Activated CD4-positive, alpha-beta T cell treated with anti-CD3 and anti-CD28 coated beads, Interleukin-2, Interleukin-4, amounts not matched to agents 100 ng/mL and 50 ng/mL, durations not matched to agents 16 hours and 8 hours (primary cell): ENCODE results near the gene TSPAN3.

Experiments
- DNase-seq: peaks from one replicate; pipeline ENCODE4 v3.0.0-alpha.2; 2020; ENCODE audit warnings: low spot score

Gene TSPAN3

GRCh38 chr15:77033729-77034671 lies 36.9 kb downstream of the TSPAN3 start:
- DNase-seq, result no peak

- DNase-seq, result no peak
Measured at GRCh38 chr15:77033417-77033728, 37.5 kb downstream of the TSPAN3 start.

GRCh38 chr15:77032647-77033416 lies 38.1 kb downstream of the TSPAN3 start:
- no peak for DNase-seq

GRCh38 chr15:77032052-77032646 lies 38.8 kb downstream of the TSPAN3 start:
- no peak for DNase-seq

- DNase-seq, result no peak
Measured at GRCh38 chr15:77031376-77032050, 39.4 kb downstream of the TSPAN3 start.

GRCh38 chr15:77030928-77031375 lies 40.0 kb downstream of the TSPAN3 start:
- DNase-seq, result no peak

GRCh38 chr15:77030048-77030927 lies 40.6 kb downstream of the TSPAN3 start:
- no peak for DNase-seq

GRCh38 chr15:77029166-77030047 lies 41.5 kb downstream of the TSPAN3 start:
- no peak for DNase-seq

- no peak for DNase-seq
Measured at GRCh38 chr15:77028451-77029165, 42.3 kb downstream of the TSPAN3 start.

- no peak for DNase-seq
Measured at GRCh38 chr15:77027697-77028450, 43.0 kb downstream of the TSPAN3 start.

- no peak for DNase-seq
Measured at GRCh38 chr15:77027111-77027696, 43.7 kb downstream of the TSPAN3 start.

- no peak for DNase-seq
Measured at GRCh38 chr15:77026501-77027110, 44.3 kb downstream of the TSPAN3 start.

- no peak for DNase-seq
Measured at GRCh38 chr15:77025941-77026411, 44.9 kb downstream of the TSPAN3 start.

GRCh38 chr15:77025083-77025901 lies 45.6 kb downstream of the TSPAN3 start:
- DNase-seq, result no peak

GRCh38 chr15:77024273-77025082 lies 46.4 kb downstream of the TSPAN3 start:
- peak; percentile 64 for DNase-seq
